Gastroesophageal sphincter (tissue), 4 donors: ENCODE results near the gene ITIH6. TPM values are rescaled to one million over a fixed set of nuclear protein-coding genes. Genes with fewer than 3 reads are reported as not detected.
"Not testable (repeated sequence)": the region's sequence is repeated elsewhere in the genome, so short reads cannot be mapped to it uniquely, and the experiment has no call there.

Source experiments
- ATAC-seq: fragments of 150-250 bp; one replicate; pipeline ENCODE4 v1.9.1; 2016; ENCODE audit warnings: mild to moderate bottlenecking, moderate library complexity
- H3K27ac ChIP-seq, 4 donors: fragments of 200-600 bp; sonication (generic) in 3 of 4; 1 replicate in 3 of 4; 2 replicates in 1 of 4; pipeline ENCODE4 v1.5.1; 2016 to 2019
- H3K27me3 ChIP-seq: fragments of 200-600 bp; sonication (generic); one replicate; pipeline ENCODE4 v1.5.1; 2019
- H3K36me3 ChIP-seq, 2 donors: fragments of 200-600 bp; sonication (generic); one replicate each; pipeline ENCODE4 v1.5.1; 2019; ENCODE audit warnings: control low read depth in 1 of 2
- H3K4me1 ChIP-seq, 3 donors: fragments of 200-600 bp; sonication (generic); 1 replicate in 2 of 3; 2 replicates in 1 of 3; pipeline ENCODE4 v1.5.1; 2016 to 2019; ENCODE audit warnings: control low read depth in 2 of 3
- H3K4me3 ChIP-seq, 2 donors: fragments of 200-600 bp; sonication (generic); one replicate each; pipeline ENCODE4 v1.5.1; 2019; ENCODE audit warnings: mild to moderate bottlenecking in 1 of 2, moderate library complexity in 1 of 2
- H3K9me3 ChIP-seq, 3 donors: fragments of 200-600 bp; sonication (generic); one replicate each; pipeline ENCODE4 v1.5.1; 2017 to 2019; ENCODE audit warnings: control low read depth in 2 of 3
- EP300 ChIP-seq: sonication (generic); formaldehyde crosslinking; IDR thresholded peaks from one replicate; pipeline ENCODE4 v1.6.1; 2017; ENCODE audit warnings: antibody characterized with exemption, mild to moderate bottlenecking
- POLR2A ChIP-seq, 2 donors: fragments of 450-650 bp; IDR thresholded peaks; one replicate each; pipeline ENCODE4 v1.6.1; 2017; ENCODE audit warnings: antibody characterized with exemption in 2 of 2, mild to moderate bottlenecking in 2 of 2, moderate library complexity in 1 of 2
- POLR2AphosphoS5 ChIP-seq: sonication (generic); formaldehyde crosslinking; IDR thresholded peaks from one replicate; pipeline ENCODE4 v1.6.1; 2017; ENCODE audit warnings: antibody characterized with exemption
- WGBS, 2 donors: methylation state at CpG; one replicate each; pipeline ENCODE4 v1.1.5; 2018; ENCODE audit warnings: low coverage in 1 of 2; 5-methylcytosine and 5-hydroxymethylcytosine counted together
- total RNA-seq, 4 donors: library from RNA; depleted of rRNA; stranded (reverse); fragments of >200 nt; gene quantifications; one replicate each; pipeline ENCODE4 v1.1.0, GENCODE V29; 2016
- TF ChIP-seq, protein P1 (sequence below), 4 experiments: fragments of 200-600 bp in 2 of 4; fragments of 450-650 bp in 2 of 4; sonication (generic) in 1 of 4; IDR thresholded peaks; one replicate each; pipeline ENCODE4 v1.5.1; 2017 to 2019; ENCODE audit warnings: antibody characterized with exemption in 4 of 4, mild to moderate bottlenecking in 2 of 4, moderate library complexity in 2 of 4

Gene ITIH6
- total RNA-seq, 4 donors from 2014 or later: 0.07 TPM; not detected in 3

DNA sequence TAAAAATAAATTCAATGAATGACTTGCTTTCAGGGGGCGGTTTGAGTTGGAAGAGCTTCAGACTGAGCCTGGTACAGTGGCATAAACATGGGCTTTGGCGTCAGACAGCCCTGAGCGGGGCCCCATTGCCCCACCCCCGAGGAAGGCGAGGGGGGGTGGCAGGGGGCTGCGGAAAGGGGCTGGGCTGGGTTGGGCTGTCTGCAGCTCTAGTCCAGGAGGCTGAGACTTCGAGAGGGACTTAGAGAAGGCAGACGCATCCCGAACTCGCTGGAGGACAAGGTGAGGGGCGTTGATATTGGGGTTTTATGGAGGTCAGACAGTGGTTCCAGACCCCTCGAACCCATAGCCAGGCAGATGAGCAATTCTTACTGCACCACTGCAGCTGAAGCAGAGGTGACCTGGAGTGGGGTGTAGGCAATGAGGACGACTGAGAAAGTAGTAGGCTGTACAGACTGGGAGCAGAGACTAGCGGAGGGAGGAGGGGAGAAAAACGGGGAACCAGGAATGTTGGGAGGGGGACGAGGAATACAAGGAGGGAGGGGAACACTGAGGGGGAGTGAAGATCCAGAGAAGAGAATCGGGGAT is 9.6 kb upstream of the ITIH6 start, which contains the start of gene MAGED2:
TSS of gene MAGED2 (plus strand) at position 222 of the 585 bp plus-strand sequence. CDS start 1,587 bp downstream, outside the sequence.
- H3K36me3 ChIP-seq: peaks cover 0 to 31% of the 10 kb centered on the region in 2 donors
- H3K27ac ChIP-seq: peak within 1 kb of the TSS; percentile 85 to 96 (median 92)
- no peaks in the 10 kb centered on the region for H3K27me3 ChIP-seq
- 1 to 24% methylated on average over 2 to 11 of the region's 17 CpGs for WGBS, 2 donors
- TF ChIP-seq POLR2AphosphoS5: peak; percentile 33
- no peak for TF ChIP-seq EP300
- peak within 1 kb of the TSS; percentile 72 to 100 for H3K4me3 ChIP-seq
- no peaks in the 10 kb centered on the region for H3K9me3 ChIP-seq
- H3K4me1 ChIP-seq: peaks cover 0 to 29% (median 5%) of the 10 kb centered on the region in 3 donors
- ATAC-seq: peak; percentile 48

DNA sequence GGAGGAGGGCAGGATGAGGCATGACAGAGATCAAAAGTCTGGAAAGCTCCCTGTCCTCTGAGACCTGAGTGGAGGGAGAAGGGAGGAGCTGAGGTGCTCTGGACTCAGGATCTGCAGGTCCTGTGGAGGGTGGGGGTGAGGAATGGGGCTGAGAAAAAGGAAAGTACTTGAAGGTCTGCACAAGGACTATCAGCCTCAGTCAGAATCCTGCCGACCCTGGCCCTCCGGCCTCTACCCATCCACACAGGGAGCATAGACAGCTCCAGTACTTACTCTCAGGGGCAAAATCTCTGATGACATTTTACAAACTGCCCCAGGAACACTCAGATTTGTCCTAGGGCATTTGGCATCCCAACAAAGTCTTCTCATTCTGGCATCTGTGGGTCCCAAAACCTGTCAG is 991 bp upstream of the ITIH6 start:
- Histone ChIP-seq H3K9me3 (no peaks in the 10 kb centered on the region), H3K27ac (no peak overlapping the region), H3K4me3 (no peak overlapping the region), H3K4me1 (no peaks in the 10 kb centered on the region), H3K36me3 (no peaks in the 10 kb centered on the region), H3K27me3 (no peaks in the 10 kb centered on the region)
- ATAC-seq: no peak
- TF ChIP-seq POLR2A (IDR thresholded peaks at IDR 0.05) (no peak), EP300 (no peak), POLR2AphosphoS5 (no peak)
- TF ChIP-seq, protein P1, sequence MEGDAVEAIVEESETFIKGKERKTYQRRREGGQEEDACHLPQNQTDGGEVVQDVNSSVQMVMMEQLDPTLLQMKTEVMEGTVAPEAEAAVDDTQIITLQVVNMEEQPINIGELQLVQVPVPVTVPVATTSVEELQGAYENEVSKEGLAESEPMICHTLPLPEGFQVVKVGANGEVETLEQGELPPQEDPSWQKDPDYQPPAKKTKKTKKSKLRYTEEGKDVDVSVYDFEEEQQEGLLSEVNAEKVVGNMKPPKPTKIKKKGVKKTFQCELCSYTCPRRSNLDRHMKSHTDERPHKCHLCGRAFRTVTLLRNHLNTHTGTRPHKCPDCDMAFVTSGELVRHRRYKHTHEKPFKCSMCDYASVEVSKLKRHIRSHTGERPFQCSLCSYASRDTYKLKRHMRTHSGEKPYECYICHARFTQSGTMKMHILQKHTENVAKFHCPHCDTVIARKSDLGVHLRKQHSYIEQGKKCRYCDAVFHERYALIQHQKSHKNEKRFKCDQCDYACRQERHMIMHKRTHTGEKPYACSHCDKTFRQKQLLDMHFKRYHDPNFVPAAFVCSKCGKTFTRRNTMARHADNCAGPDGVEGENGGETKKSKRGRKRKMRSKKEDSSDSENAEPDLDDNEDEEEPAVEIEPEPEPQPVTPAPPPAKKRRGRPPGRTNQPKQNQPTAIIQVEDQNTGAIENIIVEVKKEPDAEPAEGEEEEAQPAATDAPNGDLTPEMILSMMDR (IDR thresholded peaks at IDR 0.05): no peak
- 90% methylated on average over 2 of the region's 2 CpGs; no CpG with 5 or more reads in 1 of the 2 donors for WGBS, 2 donors

DNA sequence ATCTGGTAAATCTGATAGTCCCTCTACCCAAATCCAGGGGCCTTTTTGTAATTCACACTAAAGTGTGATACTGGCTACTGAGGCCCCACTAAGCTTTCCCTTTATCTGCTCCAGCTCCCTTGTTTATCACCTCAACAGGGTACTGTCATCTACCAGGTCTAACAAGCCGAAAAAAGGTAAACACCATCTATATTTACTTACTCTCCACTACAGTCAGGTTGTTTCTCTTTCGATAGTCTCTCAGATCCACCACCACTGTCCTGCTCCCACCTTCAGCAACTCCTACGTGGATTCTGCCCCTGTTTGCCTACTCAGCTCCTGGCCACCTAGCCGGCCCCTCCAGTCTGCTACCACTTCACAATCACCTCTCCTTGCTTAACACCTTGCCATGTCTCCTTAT is 3.3 kb downstream of the ITIH6 start:
- no peak overlapping the region for H3K27ac ChIP-seq
- H3K27me3 ChIP-seq: no peaks in the 10 kb centered on the region
- H3K4me3 ChIP-seq: no peak overlapping the region
- no peak for TF ChIP-seq POLR2AphosphoS5
- TF ChIP-seq EP300: no peak
- TF ChIP-seq, protein P1 (IDR thresholded peaks at IDR 0.05): no peak
- no peak for TF ChIP-seq POLR2A (IDR thresholded peaks at IDR 0.05)
- H3K36me3 ChIP-seq: no peaks in the 10 kb centered on the region
- H3K9me3 ChIP-seq: no peaks in the 10 kb centered on the region
- no peaks in the 10 kb centered on the region for H3K4me1 ChIP-seq
- WGBS, 2 donors: 61 to 85% methylated on average over 4 of the region's 4 CpGs
- no peak for ATAC-seq

DNA sequence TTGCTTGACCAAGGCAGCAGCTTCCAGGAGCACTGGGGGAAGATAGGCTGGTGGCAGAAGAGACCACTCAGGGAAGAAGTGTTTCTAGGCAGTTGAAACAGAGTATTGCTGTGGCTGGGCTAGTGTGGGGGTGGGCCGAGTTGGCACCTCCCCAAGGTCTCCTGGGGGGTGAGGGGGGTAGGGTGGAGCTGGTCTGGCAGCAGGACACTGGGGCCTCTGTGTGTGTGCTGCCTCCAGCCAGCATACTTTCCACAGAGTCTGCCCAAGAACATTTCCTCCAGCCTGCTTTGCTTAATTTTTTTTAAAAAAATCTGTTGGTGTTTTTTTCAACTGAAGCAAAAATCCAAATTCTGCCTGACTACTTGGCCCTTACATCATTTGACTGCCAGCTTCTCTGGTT is 4.0 kb downstream of the ITIH6 start:
- no peak for ATAC-seq
- Histone ChIP-seq H3K36me3 (no peaks in the 10 kb centered on the region), H3K4me1 (no peaks in the 10 kb centered on the region), H3K27me3 (no peaks in the 10 kb centered on the region), H3K27ac (no peak overlapping the region), H3K4me3 (no peak overlapping the region), H3K9me3 (no peaks in the 10 kb centered on the region)
- WGBS, 2 donors: no CpG with 5 or more reads among the region's 1 CpG
- TF ChIP-seq, protein P1 (IDR thresholded peaks at IDR 0.05): no peak
- TF ChIP-seq POLR2AphosphoS5 (no peak), EP300 (no peak), POLR2A (IDR thresholded peaks at IDR 0.05) (no peak)

DNA sequence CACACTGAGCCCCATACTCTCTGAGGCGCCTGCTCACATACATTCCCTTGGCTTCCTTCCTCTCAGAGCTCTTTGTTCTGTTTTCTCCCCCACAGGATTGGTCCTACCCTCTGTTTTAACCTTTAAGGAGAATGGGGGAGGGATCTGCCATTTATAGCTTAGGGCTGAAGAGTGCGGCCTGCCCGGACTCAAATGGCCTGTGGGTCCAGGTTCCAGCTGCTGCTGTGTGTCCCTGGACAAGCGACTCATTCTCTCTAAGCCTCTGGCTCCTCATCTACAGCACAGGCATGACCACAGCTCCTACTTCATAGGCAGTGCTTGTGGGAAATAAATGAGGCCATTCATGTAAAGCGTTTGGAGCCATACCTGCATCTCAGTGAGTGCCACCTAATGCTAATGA is 8.7 kb downstream of the ITIH6 start:
- not testable (repeated sequence) for H3K4me3 ChIP-seq, H3K4me1 ChIP-seq, H3K27ac ChIP-seq, H3K9me3 ChIP-seq, H3K27me3 ChIP-seq, ATAC-seq, H3K36me3 ChIP-seq
- WGBS, 2 donors: 70% methylated on average over 2 of the region's 5 CpGs; no CpG with 5 or more reads in 1 of the 2 donors

DNA sequence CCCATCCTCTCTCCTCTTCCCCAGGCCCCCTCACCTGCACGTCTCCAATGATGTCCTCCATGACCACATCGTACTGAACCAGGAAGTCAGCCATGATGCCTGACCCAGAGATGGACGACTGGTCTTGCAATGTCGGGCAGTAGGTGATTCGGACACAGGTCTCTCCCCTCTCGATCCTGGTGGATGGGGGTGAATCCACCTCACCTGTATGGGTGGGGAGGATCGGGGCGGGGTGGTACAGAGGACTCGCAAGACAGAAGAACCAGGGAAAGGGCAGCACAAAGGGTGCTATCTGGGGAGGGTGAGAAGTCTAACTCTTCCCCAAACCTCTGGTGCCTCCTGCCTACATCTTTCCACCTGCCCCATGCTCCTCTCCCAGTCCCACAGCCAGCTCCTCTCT is 9.6 kb downstream of the ITIH6 start:
- WGBS, 2 donors: 81 to 87% methylated on average over 3 to 4 of the region's 9 CpGs
- no peak overlapping the region for H3K27ac ChIP-seq
- no peak for ATAC-seq

More for the DNA sequence above, 9.6 kb downstream of the ITIH6 start:
- no peaks in the 10 kb centered on the region for H3K36me3 ChIP-seq
- no peaks in the 10 kb centered on the region for H3K27me3 ChIP-seq
- no peaks in the 10 kb centered on the region for H3K4me1 ChIP-seq
- H3K9me3 ChIP-seq: no peaks in the 10 kb centered on the region
- H3K4me3 ChIP-seq: no peak overlapping the region
- TF ChIP-seq EP300: no peak
- no peak for TF ChIP-seq POLR2A (IDR thresholded peaks at IDR 0.05)
- TF ChIP-seq, protein P1 (IDR thresholded peaks at IDR 0.05): no peak
- TF ChIP-seq POLR2AphosphoS5: no peak
